Measurements from ENCODE around the gene FAM83C. TPM values are rescaled to one million over a fixed set of nuclear protein-coding genes. Genes with fewer than 3 reads are reported as not detected.
"Not testable (repeated sequence)": the region's sequence is repeated elsewhere in the genome, so short reads cannot be mapped to it uniquely, and the experiment has no call there.

FAM83C gene
- total RNA-seq, 1 donor from 2014 or later, result 39.1 TPM

- ATAC-seq, result no peak
Measured at GRCh38 chr20:35263532-35264341, 28.5 kb downstream of the FAM83C start.

GRCh38 chr20:35262731-35263531 is 29.3 kb downstream of the FAM83C start:
- not testable (repeated sequence) for ATAC-seq

DNA sequence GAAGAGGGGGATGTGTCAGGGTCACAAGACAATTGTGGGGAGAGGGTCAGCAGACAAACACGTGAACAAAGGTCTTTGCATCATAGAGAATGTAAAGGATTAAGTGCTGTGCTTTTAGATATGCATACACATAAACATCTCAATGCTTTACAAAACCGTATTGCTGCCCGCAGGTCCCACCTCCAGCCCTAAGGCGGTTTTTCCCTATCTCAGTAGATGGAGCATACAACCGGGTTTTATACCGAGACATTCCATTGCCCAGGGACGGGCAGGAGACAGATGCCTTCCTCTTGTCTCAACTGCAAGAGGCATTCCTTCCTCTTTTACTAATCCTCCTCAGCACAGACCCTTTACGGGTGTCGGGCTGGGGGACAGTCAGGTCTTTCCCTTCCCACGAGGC is 29.9 kb downstream of the FAM83C start:
- not testable (repeated sequence) for ATAC-seq

DNA sequence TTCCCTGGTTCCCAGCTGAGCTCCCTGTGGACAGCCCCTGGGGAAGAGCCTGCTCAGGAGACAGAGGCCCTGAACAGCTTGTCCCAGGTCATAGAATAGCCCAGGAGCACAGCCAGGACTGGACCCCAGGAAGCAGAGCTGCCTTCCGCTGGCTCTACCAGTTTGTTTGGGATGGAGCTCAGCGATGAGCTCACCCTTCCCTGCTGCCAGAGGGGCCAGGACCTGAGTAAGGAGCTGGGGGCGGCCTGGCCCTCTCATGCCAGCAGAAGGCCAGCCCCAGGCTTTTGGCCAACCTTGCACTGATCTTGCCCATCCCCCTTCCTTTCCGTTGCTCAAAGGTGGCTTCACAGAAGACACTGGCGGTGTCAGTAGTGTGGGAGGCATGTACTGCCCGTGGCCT is 31.8 kb downstream of the FAM83C start:
- no peak for ATAC-seq

- ATAC-seq, result no peak
Measured at GRCh38 chr20:35257175-35257909, 34.9 kb downstream of the FAM83C start.

GRCh38 chr20:35254448-35254999 is 37.7 kb downstream of the FAM83C start:
- ATAC-seq, result no peak

DNA sequence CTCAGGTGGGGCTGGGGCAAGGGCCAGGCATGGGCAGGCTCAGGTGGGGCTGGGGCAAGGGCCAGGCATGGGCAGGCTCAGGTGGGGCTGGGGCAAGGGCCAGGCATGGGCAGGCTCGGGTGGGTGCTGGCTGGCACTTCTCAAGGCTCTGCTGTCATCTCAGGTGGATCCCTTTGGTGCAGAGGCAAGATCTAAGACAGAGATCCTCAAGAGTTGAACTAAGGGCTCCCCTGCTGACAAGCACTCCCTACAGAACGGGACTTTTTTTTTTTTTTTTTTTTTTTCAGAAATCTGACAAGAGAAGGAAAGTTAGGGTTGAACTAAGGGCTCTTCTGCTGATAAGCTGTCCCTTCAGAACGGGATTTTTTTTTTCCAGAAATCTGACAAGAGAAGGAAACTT is 39.2 kb downstream of the FAM83C start:
- no peak for ATAC-seq

DNA sequence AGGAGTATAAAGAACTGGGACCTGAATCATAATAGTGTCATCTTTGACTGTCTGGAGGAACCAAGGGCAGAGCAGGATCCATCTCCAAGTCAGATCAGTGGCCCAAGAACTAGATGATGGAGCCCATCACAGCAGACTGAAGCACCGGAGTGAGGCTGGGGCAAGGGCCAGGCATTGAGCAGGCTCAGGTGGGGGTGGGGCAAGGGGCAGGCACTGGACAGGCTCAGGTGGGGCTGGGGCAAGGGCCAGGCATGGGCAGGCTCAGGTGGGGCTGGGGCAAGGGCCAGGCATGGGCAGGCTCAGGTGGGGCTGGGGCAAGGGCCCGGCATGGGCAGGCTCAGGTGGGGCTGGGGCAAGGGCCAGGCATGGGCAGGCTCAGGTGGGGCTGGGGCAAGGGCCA is 39.6 kb downstream of the FAM83C start:
- not testable (repeated sequence) for ATAC-seq

- no peak for ATAC-seq
Measured at GRCh38 chr20:35252037-35252461, 40.2 kb downstream of the FAM83C start.

DNA sequence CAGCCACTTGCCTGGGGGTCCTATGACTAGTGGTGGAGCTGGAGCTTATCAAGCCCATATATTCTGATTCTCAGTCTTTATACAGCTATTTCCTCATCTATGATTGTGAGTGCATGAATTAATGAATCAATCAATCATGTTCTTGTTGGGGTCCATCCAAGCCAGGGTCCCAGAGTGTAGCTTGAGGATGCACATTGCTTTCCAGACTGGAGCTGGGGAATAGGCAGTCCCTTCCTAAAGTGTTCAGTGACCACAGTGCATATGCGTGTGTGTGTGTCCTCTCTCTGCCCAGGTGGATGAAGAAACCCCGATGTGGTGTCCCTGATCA is 40.6 kb downstream of the FAM83C start:
- no peak for ATAC-seq

- no peak for ATAC-seq
Measured at GRCh38 chr20:35248641-35249475, 43.4 kb downstream of the FAM83C start.

DNA sequence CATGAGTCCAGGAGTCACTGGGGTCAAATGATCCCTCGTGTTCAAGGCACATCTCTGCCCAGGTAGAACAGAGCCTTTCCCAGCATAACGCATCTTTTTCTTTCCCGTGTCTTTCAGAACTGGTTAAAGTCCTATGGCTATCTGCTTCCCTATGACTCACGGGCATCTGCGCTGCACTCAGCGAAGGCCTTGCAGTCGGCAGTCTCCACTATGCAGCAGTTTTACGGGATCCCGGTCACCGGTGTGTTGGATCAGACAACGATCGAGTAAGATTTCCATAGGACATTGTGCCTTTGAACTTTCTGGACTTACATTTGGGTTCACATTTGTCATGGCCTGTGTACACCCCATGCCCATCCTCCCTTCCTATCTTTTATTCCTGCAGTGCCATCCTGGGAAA is 45.5 kb downstream of the FAM83C start:
- ATAC-seq, result no peak

DNA sequence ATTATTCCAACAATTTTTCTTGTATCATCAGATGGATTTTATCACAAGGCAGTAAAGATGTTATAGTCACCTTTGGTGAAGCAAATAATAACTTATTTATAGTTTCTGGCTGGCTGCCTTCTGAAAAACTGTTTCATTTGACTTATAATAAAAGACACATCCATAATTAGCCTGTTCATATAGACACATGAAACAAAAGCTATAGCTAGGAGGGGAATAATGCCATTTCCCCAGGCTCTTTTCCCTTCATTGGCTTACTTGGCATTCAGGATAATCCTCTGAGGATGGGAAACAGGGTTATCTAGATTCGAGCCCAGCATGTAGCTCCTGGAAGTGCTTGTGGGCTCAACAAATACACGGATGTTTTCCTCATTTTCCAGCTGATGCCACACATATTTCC is 48.2 kb downstream of the FAM83C start:
- ATAC-seq, result no peak

DNA sequence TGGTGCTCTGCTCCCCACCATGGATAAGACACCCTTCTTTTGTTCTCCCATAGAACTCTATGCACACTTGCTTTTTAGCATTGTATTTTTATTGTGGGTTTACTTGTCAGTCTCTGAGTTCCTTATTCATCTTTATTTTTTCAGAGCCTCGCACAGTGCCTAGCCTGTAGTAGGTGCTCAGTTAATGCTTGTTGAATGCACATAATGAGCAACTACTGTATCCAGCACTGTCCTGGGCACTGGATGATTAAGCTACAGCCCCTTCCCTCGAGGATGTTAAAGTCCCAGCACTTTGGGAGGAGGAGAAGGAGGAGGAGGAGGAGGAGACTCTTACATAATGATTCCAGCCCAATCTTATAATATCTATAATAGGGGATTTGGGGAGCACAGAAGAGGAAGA is 48.9 kb downstream of the FAM83C start:
- no peak for ATAC-seq

DNA sequence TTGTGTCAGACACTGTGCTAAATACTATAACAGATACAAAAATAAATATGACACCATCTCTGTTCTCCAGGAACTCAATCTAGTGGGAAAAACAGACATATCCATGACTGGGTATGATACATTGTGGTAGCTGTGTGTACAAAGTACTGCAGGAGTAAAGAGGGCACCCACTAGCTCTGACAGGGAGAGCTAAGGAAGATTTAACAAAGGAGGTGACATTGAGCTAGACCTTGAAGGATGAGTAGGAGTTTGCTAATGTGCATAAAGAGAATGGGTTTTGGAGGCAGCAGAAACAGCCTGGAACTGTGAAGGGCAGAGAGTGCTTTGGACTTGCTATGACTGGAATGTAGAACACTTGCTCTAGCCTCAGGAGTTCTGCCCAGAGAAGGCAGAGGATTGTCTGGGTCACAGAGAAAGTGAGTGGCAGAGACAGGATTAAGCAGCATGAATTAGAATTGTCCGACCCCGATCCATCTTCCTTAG is 51.4 kb downstream of the FAM83C start:
- no peak for ATAC-seq

DNA sequence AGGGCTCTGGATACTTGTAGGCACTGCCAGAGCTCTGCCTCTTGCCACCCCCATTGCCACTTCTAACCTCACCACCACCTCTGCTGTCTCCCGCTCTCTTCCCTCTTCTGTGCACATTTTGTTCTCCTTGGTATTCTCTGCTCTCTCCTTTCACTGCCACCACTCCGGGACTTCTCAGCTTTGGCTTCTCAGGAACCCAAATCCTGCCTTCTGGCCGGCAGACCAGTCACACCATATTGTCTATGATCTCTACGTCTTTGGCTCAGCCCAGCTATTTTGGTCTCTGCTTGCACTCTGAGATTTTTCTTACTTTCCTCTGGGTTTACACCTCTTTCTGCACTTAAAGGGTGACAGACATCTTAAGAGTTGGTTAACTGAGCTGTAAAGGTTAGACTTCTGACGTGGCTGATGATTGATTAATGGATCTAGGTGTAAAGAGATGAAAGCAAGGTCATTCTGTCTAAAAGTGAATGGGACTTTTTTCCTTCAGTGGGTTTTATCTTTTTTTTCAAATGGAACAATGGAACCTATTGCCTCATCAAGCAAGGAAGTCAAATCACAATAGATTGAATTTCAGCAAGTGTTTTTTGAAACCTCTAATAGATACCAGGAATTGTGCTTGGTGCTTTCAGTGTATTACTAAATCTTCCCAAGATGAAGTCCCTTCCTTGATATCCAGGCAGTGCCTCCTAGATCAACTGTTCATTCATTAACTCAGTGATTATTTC is 52.0 kb downstream of the FAM83C start:
- no peak for ATAC-seq

DNA sequence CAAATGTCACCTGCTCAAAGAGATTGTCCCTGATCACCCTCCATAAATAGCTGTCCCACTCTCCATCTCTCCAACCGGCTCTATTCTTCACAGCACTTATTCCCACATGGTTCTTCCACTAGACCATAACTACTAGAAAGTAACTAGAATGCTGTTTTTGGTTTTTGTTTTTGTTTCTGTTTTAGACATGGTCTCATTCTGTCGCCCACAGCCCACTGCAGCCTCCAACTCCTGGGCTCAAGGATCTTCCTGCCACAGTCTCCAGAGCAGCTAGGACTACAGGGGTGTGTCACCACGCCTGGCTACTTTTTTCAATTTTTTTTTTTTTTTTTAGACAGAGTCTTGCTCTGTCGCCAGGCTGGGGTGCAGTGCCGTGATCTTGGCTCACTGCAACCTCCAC is 53.5 kb downstream of the FAM83C start:
- no peak for ATAC-seq

GRCh38 chr20:35238170-35238569 is 54.1 kb downstream of the FAM83C start:
- no peak for ATAC-seq

DNA sequence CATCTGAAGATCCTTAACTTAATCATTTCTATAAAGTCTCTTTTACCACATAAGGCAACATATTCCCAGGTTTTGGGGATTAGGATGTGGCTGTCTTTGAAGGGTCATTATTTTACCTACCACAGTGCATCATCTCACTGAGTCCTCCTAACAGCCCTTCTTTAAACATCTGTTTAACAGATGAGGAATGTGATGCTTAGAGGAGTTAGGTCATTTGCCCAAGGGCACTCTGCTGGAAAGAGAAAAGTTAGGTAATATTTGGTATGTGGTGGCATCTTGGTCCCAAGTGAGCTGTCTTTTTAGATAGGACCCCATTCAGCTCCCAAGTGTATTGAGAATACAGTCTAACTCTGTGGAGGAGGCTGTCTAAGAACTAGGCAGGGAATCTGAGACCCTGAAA is 54.7 kb downstream of the FAM83C start:
- no peak for ATAC-seq

GRCh38 chr20:35235881-35236280 is 56.3 kb downstream of the FAM83C start:
- no peak for ATAC-seq
